Measurements from ENCODE around the gene VPS45. TPM values are rescaled to one million over a fixed set of nuclear protein-coding genes. Genes with fewer than 3 reads are reported as not detected.
A peak's percentile ranks its signal among the peaks of the same experiment; 100 is the strongest.

VPS45 gene
- total and polyA plus RNA-seq, 2 of the 4 experiments (the other 2 are of a cell fraction) = 32.4 to 33.3 TPM

GRCh38 chr1:150111670-150112069, 44.1 kb downstream of the VPS45 start:
- Histone ChIP-seq H3K18ac (ENCODE audit: low read depth, low read length) (no peak overlapping the region), H2AK5ac (ENCODE audit: low read depth, low read length) (no peak overlapping the region), H3K4me2 (ENCODE audit: low read depth, low read length) (peak overlapping the region; percentile 50; the same call in 1 of the 2 replicates), H4K5ac (ENCODE audit: low read depth, low read length) (no peak overlapping the region), H3K9ac (ENCODE audit: low read depth, low read length) (no peak overlapping the region), H2BK5ac (ENCODE audit: low read depth, low read length, poor library complexity, severe bottlenecking) (no peak overlapping the region), H2BK120ac (ENCODE audit: low read depth, low read length) (no peak overlapping the region), H2AK9ac (replicated peaks; ENCODE audit: low read depth, low read length, poor library complexity) (no peak overlapping the region), H3K4ac (ENCODE audit: low read depth, low read length) (no peak overlapping the region), H3K79me1 (ENCODE audit: low read depth in 1 of 2, low read length in 2 of 2) (no peaks in the 10 kb centered on the region; a peak in 1 of 4 replicates), H3K9me1 (ENCODE audit: insufficient read depth, low read length) (0 out of 2 replicates have a peak, but pooled peaks cover 3% of the 10 kb centered on the region), H4K20me1 (ENCODE audit: insufficient read depth, low read length) (no peaks in the 10 kb centered on the region), H3K14ac (replicated peaks; ENCODE audit: low read depth, low read length) (no peak overlapping the region), H3K23ac (ENCODE audit: low read depth, low read length) (no peak overlapping the region), H2BK20ac (ENCODE audit: low read depth, low read length) (no peak overlapping the region), H3K27ac (ENCODE audit: insufficient read depth, low read length) (no peak overlapping the region), H3K4me1 (ENCODE audit: control insufficient read depth, insufficient read depth, low read length) (no peaks in the 10 kb centered on the region), H3K4me3 (ENCODE audit: insufficient read depth, low read depth, low read length) (no peak overlapping the region), H2BK15ac (ENCODE audit: low read depth, low read length) (no peak overlapping the region), H4K8ac (ENCODE audit: low read depth in 2 of 2, low read length in 2 of 2) (no peak overlapping the region), H4K91ac (ENCODE audit: insufficient read depth, low read depth, low read length) (no peak overlapping the region), H3K27me3 (ENCODE audit: control insufficient read depth, insufficient read depth, low read length) (no peaks in the 10 kb centered on the region), H2AFZ (replicated peaks; ENCODE audit: low read length, poor library complexity) (no peak overlapping the region), H3K56ac (ENCODE audit: extremely low read depth, insufficient read depth, low read length) (no peak overlapping the region), H3K36me3 (ENCODE audit: control insufficient read depth, insufficient read depth, low read length) (peaks cover 5% of the 10 kb centered on the region), H3K9me3 (ENCODE audit: control insufficient read depth, insufficient read depth, low read length) (peaks cover 3% of the 10 kb centered on the region)
- no TSS peak for BruUV-seq (replicated peaks)
- ChIA-PET CTCF (no interaction called here), POLR2A (ENCODE audit: unreplicated experiment) (no interaction called here)
- ATAC-seq (ENCODE audit: low read depth) (no peak), DNase-seq (no peak)
- in situ Hi-C loops (cut with MboI; ENCODE audit: low sequenced_read_pairs) = no loop called here
- no peak for TF ChIP-seq USF2 (IDR thresholded peaks at IDR 0.05; ENCODE audit: low read depth, low read length)
- TF ChIP-seq POLR2A (IDR thresholded peaks at IDR 0.05; ENCODE audit: low read depth, low read length) = no peak
- no peak for TF ChIP-seq CTCF (conservative IDR thresholded peaks at IDR 0.05; ENCODE audit: low read depth, low read length)
- TF ChIP-seq CEBPB (IDR thresholded peaks at IDR 0.05; ENCODE audit: low read depth, low read length) = no peak
- dilution Hi-C loops (cut with HindIII; ENCODE audit: low sequenced_read_pairs, unreplicated experiment) = no loop called here
- WGBS, 2 experiments (ENCODE audit: extremely low coverage in 2 of 2, insufficient read length in 1 of 2) = no CpG with 5 or more reads among the region's 5 CpGs
- intact Hi-C loops (cut with micrococcal nuclease) = no loop called here
